Bronchial epithelial cell (primary cell): Measurements from ENCODE around the gene DLX5. TPM values are rescaled to one million over a fixed set of nuclear protein-coding genes. Genes with fewer than 3 reads are reported as not detected.

Experiments
- DNase-seq: peaks from one replicate; pipeline ENCODE4 v3.0.0-alpha.2; 2010; ENCODE audit warnings: low read depth
- FAIRE-seq: peaks from 2 replicates; lab custom pipeline; 2011; peaks lifted over from hg19 to GRCh38; lab: Jason Lieb, UNC
- H3K27me3 ChIP-seq: 2 replicates; pipeline ENCODE4 v1.5.1; 2011; ENCODE audit warnings: low read length; ENCODE audit not compliant: control insufficient read depth, insufficient read depth
- H3K36me3 ChIP-seq: 2 replicates; pipeline ENCODE4 v1.5.1; 2011; ENCODE audit warnings: low read length; ENCODE audit not compliant: control insufficient read depth, insufficient read depth
- H3K4me3 ChIP-seq: 2 replicates; pipeline ENCODE4 v1.5.1; 2011; ENCODE audit warnings: mild to moderate bottlenecking, low read depth, low read length, control low read depth
- CTCF ChIP-seq: IDR thresholded peaks from 2 replicates; pipeline ENCODE4 v1.5.1; 2011; ENCODE audit warnings: mild to moderate bottlenecking, moderate library complexity, low read length, control low read depth, inconsistent platforms; ENCODE audit not compliant: insufficient read depth, severe bottlenecking
- total RNA-seq: library from RNA; depleted of rRNA; stranded (reverse); fragments of >200 nt; gene quantifications from 2 replicates; pipeline ENCODE4 v1.2.1, GENCODE V29; 2014

The DLX5 gene
- total RNA-seq, 1 donor from 2014 or later: not detected

GRCh38 chr7:97018126-97018601 lies 6.5 kb downstream of the DLX5 start:
- DNase-seq (no peak), FAIRE-seq (no peak)
- TF ChIP-seq CTCF: no peak
- H3K4me3 ChIP-seq: no peak overlapping the region
- H3K27me3 ChIP-seq: peaks cover 79% of the 10 kb centered on the region
- H3K36me3 ChIP-seq: no peaks in the 10 kb centered on the region

GRCh38 chr7:97017192-97018125 lies 7.2 kb downstream of the DLX5 start:
- FAIRE-seq: no peak
- Histone ChIP-seq H3K36me3 (no peaks in the 10 kb centered on the region), H3K4me3 (no peak overlapping the region), H3K27me3 (peaks cover 81% of the 10 kb centered on the region)
- no peak for TF ChIP-seq CTCF
- DNase-seq: no peak

- FAIRE-seq (no peak), DNase-seq (no peak)
- H3K36me3 ChIP-seq: no peaks in the 10 kb centered on the region
- no peak overlapping the region for H3K4me3 ChIP-seq
- H3K27me3 ChIP-seq: peaks cover 80% of the 10 kb centered on the region
- TF ChIP-seq CTCF: no peak
Measured at GRCh38 chr7:97016381-97017191, 8.0 kb downstream of the DLX5 start.

GRCh38 chr7:97015756-97016380 lies 8.8 kb downstream of the DLX5 start:
- no peak for DNase-seq
- Histone ChIP-seq H3K27me3 (peaks cover 78% of the 10 kb centered on the region), H3K36me3 (no peaks in the 10 kb centered on the region), H3K4me3 (no peak overlapping the region)
- FAIRE-seq: no peak
- no peak for TF ChIP-seq CTCF

- FAIRE-seq (no peak), DNase-seq (no peak)
- no peak for TF ChIP-seq CTCF
- no peaks in the 10 kb centered on the region for H3K36me3 ChIP-seq
- no peak overlapping the region for H3K4me3 ChIP-seq
- peaks cover 76% of the 10 kb centered on the region for H3K27me3 ChIP-seq
Measured at GRCh38 chr7:97015279-97015678, 9.4 kb downstream of the DLX5 start.
